Glomerular visceral epithelial cell (primary cell): ENCODE measurements around the gene PRPF6.
"Not testable (repeated sequence)": the region's sequence is repeated elsewhere in the genome, so short reads cannot be mapped to it uniquely, and the experiment has no call there.

Experiments
- DNase-seq: peaks from one replicate; pipeline ENCODE4 v3.0.0-alpha.2; 2016; ENCODE audit errors: extremely low spot score

The PRPF6 gene

DNA sequence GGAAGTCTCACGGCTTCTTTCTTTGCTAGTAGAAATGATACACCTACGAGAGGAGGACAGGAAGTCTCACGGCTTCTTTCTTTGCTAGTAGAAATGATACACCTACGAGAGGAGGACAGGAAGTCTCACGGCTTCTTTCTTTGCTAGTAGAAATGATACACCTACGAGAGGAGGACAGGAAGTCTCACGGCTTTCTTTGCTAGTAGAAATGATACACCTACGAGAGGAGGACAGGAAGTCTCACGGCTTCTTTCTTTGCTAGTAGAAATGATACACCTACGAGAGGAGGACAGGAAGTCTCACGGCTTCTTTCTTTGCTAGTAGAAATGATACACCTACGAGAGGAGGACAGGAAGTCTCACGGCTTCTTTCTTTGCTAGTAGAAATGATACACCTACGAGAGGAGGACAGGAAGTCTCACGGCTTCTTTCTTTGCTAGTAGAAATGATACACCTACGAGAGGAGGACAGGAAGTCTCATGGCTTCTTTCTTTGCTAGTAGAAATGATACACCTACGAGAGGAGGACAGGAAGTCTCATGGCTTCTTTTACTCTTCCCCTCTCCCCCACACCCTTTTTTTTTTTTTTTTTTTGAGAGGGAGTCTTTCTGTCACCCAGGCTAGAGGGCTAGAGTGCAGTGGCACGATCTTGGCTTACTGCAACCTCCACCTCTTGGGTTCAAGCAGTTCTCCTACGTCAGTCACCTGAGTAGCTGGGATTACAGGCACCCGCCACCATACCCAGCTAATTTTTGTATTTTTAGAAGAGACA lies 31.6 kb downstream of the PRPF6 start:
- not testable (repeated sequence) for DNase-seq

DNA sequence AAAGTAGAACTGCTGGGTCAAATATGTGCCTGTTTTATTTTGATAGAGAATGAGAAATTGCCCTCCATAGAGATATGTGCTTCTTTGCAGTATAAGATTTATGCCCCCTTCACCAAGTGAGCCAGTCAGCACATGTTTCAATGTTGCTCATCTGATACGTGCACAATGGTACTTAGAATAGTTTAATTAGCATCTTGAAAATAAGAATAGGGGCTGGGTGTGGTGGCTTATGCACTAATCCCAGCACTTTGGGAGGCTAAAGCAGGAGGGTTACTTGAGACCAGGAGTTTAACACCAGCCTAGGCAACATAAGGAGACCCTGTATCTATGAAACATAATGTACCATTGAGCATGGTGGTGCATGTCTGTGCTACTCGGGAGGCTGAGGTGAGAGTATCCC lies 34.7 kb downstream of the PRPF6 start:
- DNase-seq = no peak

DNA sequence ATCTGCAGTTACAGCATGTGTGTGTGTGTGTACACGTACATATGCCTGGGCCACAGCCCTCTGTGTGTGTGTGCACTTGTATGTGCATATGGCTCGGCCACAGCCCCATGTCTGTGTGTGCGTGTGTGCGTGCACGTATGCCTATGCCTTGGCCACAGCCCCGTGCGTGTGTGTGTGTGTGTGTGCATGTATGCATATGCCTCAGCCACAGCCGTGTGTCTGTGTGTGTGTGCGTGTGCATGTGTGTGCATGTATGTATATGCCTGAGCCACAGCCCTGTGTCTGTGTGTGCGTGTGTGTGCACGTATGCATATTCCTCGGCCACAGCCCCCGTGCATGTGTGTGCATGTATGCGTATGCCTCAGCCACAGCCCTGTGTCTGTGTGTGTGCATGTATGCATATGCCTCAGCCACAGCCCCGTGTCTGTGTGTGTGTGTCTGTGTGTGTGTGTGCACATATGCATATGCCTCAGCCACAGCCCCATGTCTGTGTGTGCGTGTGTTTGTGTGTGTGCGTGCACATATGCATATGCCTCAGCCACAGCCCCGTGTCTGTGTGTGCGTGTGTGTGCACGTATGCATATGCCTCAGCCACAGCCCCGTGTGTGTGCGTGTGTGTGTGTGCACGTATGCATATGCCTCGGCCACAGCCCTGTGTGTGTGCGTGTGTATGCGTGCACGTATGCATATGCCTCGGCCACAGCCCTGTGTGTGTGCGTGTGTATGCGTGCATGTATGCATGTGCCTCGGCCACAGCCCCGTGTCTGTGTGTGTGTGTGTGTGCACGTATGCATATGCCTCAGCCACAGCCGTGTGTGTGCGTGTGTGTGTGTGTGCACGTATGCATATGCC lies 40.4 kb downstream of the PRPF6 start:
- no peak for DNase-seq

DNA sequence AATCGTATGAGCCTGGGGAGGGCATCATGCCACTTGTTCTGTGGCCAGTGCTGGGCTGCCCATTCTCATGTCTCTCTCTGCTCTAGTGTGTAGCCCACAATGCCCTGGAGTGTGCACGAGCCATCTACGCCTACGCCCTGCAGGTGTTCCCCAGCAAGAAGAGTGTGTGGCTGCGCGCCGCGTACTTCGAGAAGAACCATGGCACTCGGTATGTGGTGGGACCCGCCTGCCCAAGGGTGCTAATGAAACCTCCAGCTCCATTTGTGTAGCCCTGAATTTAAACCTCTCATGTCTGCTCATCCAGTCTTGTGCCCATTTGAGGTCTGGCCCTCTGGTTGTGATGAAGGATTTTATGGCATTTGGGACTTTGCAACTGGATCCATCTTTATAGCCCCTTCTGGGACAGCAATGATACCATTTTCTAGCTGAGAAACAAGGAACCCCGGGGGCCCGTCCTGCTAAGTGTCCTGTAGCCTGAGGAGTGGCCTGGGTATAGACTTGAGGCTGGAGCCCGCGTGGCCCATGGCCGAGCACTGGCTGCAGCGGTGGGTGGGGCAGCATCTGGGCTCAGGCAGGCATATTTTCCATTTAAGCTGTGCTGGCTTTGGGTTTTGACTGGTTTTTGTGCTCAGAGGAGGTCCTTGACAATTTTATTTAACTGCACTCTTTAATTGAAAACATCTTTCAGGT lies 41.9 kb downstream of the PRPF6 start:
- DNase-seq = no peak

DNA sequence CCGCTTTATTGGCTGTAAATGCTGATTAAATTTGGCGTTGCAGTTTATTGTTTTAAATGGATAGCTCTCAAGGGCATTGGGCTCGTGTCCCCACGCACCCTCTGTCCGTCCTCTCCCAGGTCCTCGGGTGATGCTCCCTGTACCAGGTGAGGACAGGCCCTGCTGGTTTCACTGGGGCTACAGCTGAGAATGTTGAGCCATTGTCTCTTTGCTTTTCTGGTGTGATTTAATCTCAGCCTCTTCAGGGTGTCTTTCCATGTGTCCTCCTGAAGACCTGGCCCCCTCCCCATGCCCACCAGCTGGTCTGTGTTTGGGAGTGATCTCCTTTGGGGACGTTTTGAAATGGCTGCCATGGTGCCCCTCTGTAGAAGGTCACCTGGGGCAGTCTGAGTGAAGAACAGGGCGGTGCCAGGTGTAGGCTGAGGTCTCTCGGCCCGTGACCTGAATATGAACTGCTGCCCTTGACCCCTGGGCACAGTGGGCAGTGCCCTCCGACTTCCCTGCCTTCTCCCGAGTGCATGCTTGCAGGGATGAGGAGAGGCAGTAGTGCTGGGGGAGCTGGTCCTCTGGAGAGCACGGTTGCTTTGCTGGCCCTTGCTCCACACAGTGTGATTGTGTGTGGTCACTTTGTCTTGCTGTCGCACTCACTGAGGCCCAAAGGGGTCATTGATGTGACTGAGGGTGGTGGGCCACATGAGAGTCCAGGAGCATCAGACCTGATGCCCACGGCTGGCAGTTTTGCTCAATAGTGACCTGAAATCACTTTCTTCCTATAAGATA lies 42.6 kb downstream of the PRPF6 start:
- no peak for DNase-seq

DNA sequence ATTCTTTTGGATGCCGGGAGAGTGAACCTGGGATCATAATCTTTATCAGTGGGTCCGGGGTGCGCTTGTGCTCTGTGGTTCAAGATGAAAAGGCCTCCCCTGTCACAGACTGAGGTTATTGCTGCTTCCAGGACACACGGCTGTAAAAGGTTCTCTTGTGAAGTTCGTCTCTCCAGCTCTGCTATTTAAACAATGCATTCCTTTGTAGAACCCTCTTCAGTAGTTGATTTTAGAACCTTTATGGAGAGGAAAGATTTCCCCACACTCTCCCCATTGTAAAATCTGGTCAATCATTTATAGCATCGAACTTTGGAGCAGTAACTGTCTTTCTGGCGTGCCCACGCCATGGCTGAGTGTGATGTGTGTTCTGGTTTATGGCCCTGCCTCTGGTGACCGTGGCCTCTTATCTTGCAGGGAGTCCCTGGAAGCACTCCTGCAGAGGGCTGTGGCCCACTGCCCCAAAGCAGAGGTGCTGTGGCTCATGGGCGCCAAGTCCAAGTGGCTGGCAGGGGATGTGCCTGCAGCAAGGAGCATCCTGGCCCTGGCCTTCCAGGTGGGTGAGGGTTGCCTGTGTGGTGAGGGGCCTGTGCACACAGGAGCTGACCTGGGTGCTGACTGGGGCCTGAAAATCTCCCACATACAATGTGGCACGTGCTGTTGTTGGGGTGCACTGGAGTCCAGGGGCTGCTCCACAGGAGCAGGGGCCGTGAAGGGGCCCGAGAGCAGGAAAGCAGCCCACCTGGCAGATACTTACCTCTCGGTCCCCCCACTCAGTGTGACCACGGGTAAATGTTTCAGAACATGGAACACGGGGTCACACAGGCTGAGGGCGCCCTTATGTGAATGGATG lies 43.4 kb downstream of the PRPF6 start:
- DNase-seq = no peak

DNA sequence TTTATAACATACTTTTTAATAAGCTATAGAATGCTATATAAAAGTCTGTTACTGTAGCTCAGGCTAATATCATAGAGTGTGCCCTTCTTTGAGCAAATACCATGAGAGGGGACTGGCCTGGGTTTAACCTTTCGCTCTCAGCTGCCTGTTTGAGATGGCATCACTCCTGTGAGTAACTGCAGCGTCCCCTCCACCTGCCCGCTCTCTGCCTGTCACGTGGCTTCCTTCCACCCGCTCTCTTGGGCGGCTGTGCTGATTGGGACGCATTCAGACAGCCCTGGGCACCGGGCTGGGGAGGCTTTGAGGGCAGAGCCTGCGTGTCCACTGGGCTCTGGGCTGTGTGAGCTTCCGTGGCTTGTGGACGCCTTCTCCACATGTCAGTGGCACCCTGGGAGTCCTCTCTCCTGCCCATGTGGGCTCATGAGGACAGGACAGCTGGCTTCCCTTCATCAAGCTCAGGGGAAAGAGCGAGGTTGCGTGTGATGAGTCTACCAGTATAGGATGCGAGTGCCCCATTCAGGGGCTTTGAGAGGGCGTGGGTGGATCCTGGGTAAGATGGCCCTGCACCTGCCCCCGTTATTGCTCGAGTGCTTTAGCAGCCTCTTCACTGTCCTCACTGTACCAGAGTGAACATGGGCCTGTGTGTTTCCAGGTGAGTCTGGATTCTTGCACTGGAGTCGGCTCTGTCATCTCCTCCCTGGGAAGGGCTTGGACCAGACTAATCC lies 44.3 kb downstream of the PRPF6 start:
- no peak for DNase-seq

DNA sequence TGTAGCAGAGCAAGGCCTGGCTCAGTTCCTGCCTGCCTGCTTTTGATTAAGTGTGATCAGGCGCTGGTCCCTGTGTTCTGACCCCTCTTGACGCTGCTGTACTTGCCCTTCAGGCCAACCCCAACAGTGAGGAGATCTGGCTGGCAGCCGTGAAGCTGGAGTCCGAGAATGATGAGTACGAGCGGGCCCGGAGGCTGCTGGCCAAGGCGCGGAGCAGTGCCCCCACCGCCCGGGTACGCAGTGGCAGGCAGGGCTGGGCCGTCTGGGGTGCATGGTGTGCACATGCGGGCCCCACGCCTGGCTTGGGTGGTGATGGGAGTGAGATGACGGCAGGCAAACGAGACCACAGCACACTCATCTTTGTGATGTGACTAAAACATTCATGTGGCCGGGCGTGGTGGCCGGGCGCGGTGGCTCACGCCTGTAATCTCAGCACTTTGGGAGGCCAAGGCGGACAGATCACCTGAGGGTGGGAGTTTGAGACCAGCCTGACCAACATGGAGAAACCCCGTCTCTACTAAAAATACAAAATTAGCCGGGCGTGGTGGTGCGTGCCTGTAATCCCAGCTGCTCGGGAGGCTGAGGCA lies 45.0 kb downstream of the PRPF6 start:
- DNase-seq = no peak

DNA sequence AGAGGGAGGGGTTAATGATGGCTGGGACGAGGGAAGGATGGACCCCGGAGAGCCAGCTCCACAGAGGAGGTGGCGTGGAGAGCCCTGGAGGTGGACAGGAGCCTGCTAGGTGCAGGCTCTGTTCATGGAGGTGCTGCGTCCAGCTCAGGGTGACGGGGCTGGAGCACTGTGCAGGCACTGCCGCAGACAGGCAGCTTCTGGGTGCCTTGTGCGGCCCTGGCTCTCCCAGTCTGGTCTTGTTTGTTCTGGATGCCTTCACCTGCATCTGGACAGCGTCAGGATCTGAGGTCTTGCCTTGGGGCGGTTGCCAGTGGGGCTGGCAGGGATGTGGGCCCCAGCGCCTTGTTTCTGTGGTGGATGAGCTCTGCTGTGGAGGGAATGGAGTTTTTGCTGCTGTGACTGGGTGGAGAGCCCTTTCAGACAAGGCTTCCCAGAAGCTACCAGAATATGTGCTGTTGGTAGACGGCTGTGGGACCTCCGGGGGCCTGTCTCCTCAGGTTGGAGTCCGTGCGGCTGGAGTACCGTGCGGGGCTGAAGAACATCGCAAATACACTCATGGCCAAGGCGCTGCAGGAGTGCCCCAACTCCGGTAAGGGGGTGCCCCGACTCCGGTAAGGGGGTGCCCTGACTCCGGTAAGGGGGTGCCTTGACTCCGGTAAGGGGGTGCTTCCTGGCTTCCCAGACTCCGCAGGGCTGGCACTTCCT lies 47.2 kb downstream of the PRPF6 start:
- no peak for DNase-seq

DNA sequence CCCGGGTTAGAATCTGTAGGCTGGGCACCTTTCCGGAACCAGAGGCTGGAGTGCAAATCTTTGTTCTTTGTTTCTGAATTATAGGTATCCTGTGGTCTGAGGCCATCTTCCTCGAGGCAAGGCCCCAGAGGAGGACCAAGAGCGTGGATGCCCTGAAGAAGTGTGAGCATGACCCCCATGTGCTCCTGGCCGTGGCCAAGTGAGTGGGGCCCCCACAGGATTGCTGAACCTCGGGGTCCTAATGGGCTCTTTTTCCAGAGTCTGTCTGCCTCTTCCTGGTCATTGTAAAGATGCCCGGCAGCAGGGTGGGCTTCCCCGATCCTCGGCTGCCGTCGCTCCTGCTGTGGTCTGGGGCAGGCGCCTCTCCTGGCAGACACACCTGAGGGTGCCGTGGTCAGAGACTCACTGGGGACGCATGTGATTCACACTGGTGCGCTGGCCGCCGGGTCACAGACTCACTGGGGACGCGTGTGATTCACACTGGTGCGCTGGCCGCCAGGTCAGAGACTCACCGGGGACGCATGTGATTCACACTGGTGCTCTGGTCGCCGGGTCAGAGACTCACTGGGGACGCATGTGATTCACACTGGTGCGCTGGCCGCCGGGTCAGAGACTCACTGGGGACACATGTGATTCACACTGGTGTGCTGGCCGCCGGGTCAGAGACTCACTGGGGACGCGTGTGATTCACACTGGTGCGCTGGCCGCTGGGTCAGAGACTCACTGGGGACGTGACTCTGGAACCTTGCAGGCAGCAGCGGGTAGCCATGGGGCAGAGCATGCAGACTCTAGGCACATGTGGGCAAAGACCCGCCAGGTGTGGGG lies 48.6 kb downstream of the PRPF6 start:
- no peak for DNase-seq

DNA sequence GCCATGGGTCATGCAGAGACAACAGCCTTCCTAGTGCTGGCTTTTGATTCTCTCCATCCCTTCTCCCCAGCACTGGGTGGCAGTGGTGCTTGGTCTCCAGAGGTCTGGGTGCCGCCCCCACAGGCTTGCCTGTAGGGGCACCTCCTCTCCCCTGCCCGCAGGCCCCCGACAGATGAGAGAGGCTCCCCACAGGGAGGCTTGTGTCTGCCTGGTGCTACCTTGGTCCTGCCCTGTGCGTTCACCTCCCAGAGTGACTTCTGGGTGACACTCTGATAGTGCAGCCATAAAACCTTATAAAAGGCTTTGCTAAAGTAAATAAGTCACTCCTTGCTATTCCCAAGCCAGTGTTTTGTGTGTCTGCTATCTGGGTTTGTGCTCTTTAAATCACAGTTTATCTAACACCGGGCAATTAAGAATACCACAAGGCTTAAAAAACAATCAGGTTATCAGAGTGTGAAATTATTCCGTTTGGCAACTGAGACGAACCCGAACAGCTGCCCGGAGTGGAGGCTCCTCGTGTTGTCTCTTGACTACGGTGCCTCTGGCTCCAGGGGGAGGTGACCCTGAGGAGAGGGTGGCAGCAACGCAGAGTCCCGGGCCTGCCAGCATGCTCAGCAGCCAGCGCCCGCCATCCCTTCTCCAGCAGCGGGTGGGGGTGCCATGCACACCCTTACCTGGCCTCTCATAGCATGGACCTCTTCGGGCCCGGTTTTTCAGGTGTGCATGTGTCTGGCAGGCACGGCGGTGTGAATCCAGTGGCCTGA lies 49.6 kb downstream of the PRPF6 start:
- DNase-seq = no peak

DNA sequence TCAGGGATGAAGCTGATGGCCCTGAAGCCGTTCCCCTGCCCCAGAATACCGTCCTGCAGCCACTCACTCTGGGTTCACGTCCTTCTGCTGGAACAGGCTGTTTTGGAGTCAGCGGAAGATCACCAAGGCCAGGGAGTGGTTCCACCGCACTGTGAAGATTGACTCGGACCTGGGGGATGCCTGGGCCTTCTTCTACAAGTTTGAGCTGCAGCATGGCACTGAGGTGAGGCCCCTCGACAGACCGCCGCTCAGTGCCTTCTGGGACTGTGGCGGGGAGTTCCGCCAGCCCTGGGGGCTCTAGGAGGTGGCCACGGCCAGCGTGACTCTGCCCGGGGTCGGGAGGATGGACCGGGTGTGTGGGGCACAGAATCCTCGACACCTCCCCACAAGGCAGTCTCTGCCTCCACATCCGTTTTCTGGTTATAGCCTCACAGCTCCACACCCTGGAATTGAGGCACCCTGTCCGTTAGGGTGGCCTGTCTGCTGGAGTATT lies 50.9 kb downstream of the PRPF6 start:
- DNase-seq = no peak

DNA sequence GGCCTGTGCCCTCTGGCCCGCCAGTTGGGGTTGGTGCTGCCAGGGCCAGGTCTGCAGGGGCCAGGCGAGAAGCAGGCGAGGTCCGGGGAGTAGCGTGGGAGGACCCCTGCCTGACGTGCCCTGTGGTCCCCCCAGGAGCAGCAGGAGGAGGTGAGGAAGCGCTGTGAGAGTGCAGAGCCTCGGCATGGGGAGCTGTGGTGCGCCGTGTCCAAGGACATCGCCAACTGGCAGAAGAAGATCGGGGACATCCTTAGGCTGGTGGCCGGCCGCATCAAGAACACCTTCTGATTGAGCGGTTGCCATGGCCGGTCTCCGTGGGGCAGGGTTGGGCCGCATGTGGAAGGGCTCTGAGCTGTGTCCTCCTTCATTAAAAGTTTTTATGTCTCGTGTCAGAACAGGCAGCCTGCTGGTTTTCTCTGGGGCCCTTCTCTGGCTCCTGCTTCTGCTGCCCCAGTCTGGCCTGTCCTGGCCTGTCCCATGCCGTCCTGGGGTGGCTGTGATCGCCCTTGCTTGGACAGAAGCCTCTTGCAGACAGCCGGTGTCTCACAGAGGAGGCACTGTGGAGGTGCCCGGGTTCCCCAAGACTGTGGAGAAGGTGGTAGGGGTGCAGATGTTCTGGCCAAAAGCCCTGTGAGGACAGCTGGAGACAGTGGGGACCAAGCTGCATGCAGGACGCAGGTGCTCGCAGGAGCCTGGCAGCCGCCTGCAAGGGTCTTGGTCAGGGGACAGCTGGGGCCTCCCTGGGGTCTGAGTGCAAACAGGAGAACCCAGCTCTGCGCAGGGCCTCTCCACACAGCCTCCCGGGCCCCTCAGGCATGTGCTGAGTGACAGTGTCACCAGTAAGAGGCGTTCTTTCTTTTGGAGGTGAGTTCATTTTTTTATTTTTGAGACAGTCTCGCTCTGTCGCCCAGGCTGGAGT lies 52.0 kb downstream of the PRPF6 start:
- DNase-seq = no peak

DNA sequence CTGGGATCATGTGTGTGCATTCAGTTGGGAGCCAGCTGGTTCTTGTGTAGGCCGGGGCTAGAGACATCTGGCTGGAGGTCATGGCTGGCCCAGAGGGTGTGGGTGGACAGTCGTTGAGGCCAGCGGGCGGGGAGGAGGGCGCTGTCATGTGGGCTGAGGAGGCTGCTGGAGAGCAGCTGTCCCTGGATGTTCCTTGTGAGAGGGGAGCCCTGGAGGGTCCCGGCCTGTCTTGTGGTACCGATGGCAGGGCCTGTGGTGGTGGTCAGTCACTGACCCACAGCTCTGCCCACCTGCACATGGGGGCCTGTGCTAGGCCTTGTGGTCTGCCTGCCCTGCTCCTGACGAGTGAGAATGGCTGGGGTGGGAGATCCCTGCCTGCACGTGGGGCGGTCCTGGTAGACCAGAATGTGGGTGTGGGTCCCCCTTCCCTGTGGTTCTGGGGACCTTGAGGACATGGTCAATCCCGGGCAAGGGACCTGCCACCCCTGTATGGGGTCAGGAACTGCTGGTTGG lies 53.1 kb downstream of the PRPF6 start:
- no peak for DNase-seq

DNA sequence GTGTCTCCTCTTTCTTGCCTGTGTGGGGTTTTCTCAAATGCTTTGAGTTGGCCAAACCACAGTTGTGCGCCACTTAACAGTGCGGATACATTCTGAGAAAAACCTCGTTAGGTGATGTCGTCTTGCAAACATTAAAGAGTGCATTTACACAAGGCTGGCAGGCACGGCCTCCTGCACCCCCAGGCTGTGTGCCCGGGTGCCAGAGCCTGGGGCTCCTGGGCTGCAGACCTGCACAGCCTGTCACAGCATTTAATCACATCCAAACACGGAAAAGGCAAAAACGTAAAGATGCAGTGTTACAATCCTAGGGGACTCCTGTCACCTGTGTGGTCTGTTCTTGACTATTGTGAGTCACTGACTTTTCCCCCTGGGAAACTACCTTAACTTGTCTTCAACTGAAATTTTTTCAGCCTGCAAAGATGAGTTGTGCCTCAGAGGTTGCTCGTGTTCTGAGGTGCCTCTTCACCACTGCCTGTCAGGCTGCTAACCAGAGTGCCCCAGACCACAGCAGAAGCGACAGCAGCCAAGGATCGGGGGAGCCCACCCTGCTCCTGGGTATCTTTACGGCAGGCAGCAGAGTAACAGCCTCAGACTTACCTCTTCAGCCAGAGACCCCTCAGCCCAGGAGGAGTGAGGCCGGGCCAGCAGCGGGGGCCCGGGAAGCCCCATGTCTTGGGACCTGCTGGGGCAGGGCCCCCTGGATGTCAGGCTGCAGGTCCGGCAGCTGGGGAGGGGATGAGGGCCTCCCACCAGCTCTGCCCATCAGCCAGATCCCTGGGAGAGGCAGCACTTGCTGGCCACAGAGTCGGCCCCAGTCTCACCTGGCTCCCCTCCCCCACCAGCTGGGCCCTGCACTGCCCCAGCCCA lies 54.4 kb downstream of the PRPF6 start:
- DNase-seq = no peak
